Measurements from ENCODE around the gene ATXN7L3.

- no peak for TF ChIP-seq POLR2A (IDR thresholded peaks at IDR 0.05)
- TF ChIP-seq, protein P1, sequence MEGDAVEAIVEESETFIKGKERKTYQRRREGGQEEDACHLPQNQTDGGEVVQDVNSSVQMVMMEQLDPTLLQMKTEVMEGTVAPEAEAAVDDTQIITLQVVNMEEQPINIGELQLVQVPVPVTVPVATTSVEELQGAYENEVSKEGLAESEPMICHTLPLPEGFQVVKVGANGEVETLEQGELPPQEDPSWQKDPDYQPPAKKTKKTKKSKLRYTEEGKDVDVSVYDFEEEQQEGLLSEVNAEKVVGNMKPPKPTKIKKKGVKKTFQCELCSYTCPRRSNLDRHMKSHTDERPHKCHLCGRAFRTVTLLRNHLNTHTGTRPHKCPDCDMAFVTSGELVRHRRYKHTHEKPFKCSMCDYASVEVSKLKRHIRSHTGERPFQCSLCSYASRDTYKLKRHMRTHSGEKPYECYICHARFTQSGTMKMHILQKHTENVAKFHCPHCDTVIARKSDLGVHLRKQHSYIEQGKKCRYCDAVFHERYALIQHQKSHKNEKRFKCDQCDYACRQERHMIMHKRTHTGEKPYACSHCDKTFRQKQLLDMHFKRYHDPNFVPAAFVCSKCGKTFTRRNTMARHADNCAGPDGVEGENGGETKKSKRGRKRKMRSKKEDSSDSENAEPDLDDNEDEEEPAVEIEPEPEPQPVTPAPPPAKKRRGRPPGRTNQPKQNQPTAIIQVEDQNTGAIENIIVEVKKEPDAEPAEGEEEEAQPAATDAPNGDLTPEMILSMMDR (IDR thresholded peaks at IDR 0.05): no peak
These were observed 7.6 kb upstream of the ATXN7L3 start for GRCh38 chr17:44207319-44207718.
